ENCODE data around the gene VPS13C.

VPS13C gene

GRCh38 chr15:61935493-61935892, 124.8 kb downstream of the VPS13C start:
- no peak for DNase-seq (ENCODE audit: low spot score)

DNA sequence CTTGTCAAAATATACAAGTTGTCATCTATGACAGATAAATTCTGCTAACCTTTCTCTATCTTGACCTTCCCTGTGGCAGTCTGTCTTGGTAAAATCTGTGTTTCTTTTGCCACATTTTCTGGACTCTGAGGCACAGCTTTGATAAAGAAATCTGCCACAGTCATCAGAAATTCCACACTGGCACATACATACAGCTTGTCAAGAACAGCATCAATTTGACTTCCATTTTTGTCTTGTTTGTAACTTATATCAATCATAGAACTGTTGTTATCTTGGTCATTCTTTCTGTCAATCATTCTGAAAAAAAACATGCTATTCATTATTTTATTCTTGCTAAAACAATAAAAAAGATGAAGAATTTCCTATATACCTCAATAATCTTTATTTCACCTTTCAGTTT, 130.8 kb downstream of the VPS13C start:
- DNase-seq (ENCODE audit: low spot score): no peak

GRCh38 chr15:61923173-61923572, 137.1 kb downstream of the VPS13C start:
- no peak for DNase-seq (ENCODE audit: low spot score)

DNA sequence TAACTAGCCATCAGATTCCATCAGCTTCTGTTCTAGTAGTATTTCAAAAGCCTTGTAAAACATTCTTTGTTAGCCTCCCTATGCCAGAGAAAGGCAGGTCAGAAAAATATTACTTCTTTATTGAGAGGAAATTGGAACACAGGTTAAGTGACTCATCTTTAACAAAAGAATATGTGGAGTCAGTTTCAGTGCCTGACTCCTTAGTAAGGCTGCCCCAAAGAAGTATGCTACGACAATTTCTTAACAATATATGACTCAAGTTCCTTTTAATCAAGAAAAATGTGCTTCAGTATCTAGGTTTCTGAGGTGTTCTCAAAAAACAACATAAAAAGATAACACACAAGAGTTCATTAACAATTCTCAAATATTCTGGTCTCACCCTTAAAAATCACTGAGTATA, 139.2 kb downstream of the VPS13C start:
- DNase-seq (ENCODE audit: low spot score): no peak

DNA sequence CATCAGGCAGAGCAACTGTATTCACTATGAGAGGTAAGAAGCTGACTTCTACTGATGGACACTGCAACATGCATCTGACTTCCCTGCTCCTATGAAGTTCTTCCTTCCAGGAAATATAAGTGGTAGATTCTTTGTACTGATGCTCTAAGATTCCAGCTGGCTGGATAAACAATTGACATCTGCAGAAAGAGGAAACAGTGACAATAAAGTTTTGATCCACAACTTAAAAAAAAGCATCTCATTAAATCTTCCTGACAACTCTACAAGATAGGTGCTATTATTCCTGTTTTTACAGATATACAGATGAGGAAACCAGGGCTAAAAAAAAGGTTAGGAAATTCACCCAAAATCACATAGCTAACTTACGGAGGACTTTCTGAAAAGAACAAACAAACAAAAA, 142.8 kb downstream of the VPS13C start:
- no peak for DNase-seq (ENCODE audit: low spot score)

GRCh38 chr15:61916104-61916503, 144.1 kb downstream of the VPS13C start:
- DNase-seq (ENCODE audit: low spot score): no peak

GRCh38 chr15:61915640-61916039, 144.6 kb downstream of the VPS13C start:
- no peak for DNase-seq (ENCODE audit: low spot score)

DNA sequence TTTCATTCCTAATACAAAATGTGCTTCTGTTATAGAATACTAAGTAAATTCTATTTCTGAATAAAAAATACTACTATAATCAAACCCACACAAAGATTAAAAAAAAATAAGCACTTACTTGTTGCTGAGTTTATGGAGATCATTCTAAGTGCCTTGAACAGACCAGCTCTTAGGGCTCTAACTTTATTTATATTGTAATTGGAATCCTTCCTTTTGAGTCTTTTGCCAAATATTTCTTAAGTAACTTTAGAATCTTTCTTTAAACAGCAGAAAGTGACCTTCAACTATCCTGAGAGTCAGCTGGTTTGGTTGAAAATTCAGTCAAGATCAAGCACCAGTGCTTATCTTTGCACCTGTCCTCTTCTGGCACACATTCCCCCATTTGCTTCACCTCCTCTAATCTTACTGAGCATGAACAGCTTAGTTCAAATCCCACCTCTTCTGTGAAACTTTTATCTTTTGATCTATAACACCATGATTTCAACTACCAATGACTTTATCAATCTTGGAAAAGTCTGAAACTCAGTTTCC, 149.3 kb downstream of the VPS13C start:
- DNase-seq (ENCODE audit: low spot score): no peak

- DNase-seq (ENCODE audit: low spot score): no peak
These were observed 152.0 kb downstream of the VPS13C start for GRCh38 chr15:61908241-61908640.

DNA sequence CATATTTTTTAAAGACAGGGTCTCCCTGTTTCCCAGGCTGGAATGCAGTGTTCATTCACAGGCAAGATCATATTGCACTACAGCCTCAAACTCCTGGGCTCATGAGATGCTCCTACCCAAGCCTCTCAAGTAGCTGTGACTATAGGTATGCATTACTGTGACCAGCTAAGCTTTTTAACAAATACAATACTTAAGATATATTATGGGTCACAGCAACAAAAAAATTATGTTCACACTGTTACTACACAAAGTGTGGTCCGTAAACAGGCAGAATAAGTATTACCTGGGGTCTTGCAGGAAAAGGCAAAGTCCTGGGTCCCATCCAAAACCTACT, 152.5 kb downstream of the VPS13C start:
- no peak for DNase-seq (ENCODE audit: low spot score)

DNA sequence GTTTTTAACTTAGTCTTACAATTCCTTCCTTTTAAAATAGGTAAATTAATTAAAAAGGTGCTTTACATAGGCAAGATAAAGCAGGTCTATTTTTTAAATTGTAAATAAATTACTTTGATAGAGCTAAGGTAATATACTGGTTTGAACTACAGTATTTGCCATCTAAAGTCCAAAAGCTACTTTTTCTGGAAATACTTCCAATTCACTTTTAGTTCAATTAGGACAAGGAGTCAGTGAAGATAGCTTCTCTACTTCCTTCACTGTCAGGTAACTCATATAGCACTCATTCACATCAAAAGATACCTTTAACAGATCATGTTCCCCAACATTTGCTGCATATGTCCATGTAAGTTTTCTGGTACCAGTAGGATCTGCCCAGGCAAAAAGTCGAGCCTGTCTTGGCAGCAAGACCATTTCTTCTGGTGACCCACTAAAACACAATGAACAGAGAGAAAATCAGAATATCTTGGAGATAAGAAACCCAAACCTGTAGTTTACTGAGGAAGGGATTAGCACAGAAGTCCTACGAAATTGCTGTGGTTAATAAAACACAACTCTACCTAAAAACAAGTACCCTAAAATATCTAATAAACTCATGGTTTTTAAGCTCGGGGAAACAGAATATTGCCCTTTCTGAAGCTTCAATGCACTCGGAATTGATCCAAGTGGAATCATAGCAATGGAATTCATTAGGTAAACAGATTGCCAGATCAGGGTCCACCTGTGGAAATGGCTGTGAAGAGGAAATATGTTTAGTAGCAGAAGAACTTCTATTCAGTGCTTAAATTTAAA, 153.1 kb downstream of the VPS13C start:
- no peak for DNase-seq (ENCODE audit: low spot score)

- DNase-seq (ENCODE audit: low spot score): no peak
These were observed 167.1 kb downstream of the VPS13C start for GRCh38 chr15:61893146-61893545.

DNA sequence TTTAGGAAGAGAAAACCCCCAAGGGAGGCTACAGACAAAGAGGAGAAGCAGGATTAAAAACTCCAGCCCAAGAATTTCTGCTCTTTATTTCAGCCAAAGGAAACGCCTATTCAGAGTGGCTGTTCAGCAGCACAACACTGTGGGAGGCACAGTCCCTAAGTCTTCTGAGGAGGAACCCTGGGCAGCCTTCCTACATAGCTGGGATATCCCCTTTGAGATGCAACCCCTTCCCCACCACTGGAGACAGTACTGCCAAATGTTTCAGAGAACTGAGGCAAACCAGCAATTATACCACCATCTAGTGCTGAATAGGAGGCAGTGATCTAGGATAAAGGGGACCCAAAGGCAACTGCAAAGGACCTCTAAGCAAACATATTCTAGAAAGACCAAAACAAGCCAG, 168.1 kb downstream of the VPS13C start:
- no peak for DNase-seq (ENCODE audit: low spot score)

DNA sequence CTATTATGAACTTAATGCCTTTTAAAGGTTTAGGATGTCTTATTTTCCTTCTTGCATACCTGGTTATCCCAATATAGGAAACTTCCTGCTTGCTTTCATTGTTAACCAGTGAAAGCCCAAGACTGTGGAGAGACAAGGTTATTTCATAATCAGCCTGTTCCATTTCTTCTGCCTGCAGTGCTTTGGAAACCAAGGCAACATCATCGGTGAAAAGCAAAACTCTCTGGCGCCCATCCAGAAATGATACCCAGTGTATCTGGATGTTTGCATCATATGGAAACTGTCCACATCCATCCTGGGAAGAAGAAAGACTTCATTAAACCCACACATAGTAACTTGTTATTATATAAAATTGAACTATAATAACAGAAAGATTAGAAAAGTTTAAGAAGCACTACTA, 170.1 kb downstream of the VPS13C start:
- DNase-seq (ENCODE audit: low spot score): no peak

- DNase-seq (ENCODE audit: low spot score): no peak
These were observed 170.5 kb downstream of the VPS13C start for GRCh38 chr15:61889706-61890105.

DNA sequence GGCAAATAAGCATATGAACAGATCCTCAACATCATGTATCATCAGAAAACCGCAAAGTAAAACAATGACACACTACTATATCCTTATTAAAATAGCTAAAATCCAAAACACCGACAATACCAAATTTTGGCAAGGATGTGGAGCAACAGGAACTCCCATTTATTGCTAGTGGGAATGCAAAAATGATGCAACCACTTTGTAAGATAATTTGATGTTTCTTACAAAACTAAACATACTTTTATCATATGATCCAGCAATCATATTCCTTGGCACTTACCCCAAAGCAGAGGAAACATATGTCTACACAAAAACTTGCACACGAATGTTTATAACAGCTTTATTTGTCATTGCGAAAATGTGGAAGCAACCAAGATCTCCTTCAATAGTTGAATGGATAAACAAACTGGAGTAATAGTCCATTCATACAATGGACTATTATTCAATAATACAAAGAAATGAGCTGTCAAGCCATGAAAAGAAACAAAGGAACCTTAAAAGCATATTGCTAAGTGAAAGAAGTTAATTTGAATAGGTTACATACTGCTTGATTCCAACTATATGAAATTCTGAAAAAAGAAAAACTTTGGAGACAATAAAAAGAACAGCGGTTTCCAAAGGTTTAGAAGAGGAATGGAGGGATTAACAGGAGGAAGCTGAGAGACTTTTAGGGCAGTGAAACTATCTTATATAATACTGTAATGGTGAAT, 172.0 kb downstream of the VPS13C start:
- no peak for DNase-seq (ENCODE audit: low spot score)

DNA sequence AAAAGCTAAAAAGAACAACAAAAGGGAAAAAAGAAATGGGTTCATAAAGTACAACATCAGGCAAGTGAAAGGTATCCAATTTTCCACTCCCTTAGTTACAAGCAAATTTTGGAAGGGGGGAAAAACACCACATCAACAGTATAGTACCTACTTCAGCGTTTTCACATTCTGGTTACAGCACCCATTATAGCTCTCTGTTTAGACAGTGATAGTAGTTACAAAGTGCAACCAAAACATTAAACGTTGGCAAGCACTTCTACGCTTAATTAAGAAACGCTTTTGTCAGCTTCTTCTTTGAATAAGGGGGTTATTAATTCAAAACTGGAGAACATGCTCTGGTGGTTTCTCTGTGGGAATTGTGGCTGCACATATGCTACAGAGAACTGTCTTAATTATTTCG, 180.2 kb downstream of the VPS13C start:
- DNase-seq (ENCODE audit: low spot score): no peak

GRCh38 chr15:61879219-61879618, 181.0 kb downstream of the VPS13C start:
- no peak for DNase-seq (ENCODE audit: low spot score)

- peak; percentile 46 for DNase-seq (ENCODE audit: low spot score)
These were observed 188.2 kb downstream of the VPS13C start for GRCh38 chr15:61871926-61872522.

- no peak for DNase-seq (ENCODE audit: low spot score)
These were observed 190.6 kb downstream of the VPS13C start for GRCh38 chr15:61869656-61870055.

DNA sequence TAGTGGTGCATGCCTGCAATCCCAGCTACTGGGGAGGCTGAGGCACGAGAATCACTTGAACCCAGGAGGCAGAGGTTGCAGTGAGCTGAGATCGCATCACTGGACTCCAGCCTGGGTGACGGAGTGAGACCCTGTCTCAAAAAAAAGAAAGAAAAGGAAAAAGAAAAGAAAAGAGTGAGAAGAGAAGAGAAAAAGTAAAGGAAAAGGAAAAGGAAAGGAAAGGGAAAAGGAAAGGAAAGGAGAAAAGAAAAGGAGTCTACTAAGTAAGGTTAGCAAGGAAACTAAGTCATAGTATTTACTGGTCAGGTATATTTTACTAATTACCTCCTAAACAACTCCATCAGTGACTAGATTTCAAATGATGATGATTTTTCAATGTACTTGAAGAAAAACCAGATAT, 198.3 kb downstream of the VPS13C start:
- DNase-seq (ENCODE audit: low spot score): no peak

GRCh38 chr15:61857169-61857829, 202.9 kb downstream of the VPS13C start:
- DNase-seq (ENCODE audit: low spot score): peak; percentile 30

GRCh38 chr15:61856295-61856694, 204.0 kb downstream of the VPS13C start:
- DNase-seq (ENCODE audit: low spot score): no peak

Measured in NAMALWA (cell line).